T-helper 1 cell treated with Interleukin-12 subunit alpha and Interleukin-12 subunit beta and Interleukin-4 antibody, amounts not matched to agents 30 μg/mL and 1 μg/mL, for 36 hours (primary cell): ENCODE data around the gene NPAS3.

Experiments
- H3K27ac Mint-ChIP-seq: one replicate; pipeline ENCODE4 v1.8.0; 2021; ENCODE audit warnings: mild to moderate bottlenecking, mixed read lengths
- H3K27me3 Mint-ChIP-seq: one replicate; pipeline ENCODE4 v1.8.0; 2021; ENCODE audit warnings: low read depth, mixed read lengths
- H3K36me3 Mint-ChIP-seq: one replicate; pipeline ENCODE4 v1.8.0; 2021; ENCODE audit warnings: low read depth, mixed read lengths
- H3K4me1 Mint-ChIP-seq: one replicate; pipeline ENCODE4 v1.8.0; 2021; ENCODE audit warnings: low read depth, mixed read lengths
- H3K4me3 Mint-ChIP-seq: one replicate; pipeline ENCODE4 v1.8.0; 2021; ENCODE audit warnings: mild to moderate bottlenecking, moderate library complexity, mixed read lengths
- H3K9me3 Mint-ChIP-seq: one replicate; pipeline ENCODE4 v1.8.0; 2021; ENCODE audit warnings: mixed read lengths

NPAS3 gene

DNA sequence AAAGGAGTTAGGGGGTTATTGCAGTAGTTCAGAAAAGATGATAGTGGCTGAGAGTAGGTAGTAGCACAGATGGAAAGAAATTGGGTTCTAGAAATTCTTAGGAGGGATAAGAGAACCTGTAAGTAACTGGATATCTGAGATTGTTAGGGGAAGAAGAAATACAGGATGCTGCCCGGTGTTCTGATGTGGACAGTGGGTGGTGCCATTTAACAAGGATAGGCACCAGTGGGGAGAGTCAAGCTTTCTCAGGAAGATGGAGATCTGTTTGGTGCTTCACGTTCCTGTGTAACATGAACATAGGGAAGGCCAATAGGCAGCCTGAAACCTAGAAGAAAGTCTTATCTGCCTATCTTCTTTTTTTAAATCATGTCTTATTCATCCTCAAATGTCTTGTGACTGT is 245.9 kb downstream of the NPAS3 start:
- H3K4me1 Mint-ChIP-seq: no peaks in the 10 kb centered on the region
- no peak overlapping the region for H3K4me3 Mint-ChIP-seq
- no peaks in the 10 kb centered on the region for H3K9me3 Mint-ChIP-seq
- H3K27me3 Mint-ChIP-seq: no peaks in the 10 kb centered on the region
- H3K27ac Mint-ChIP-seq: no peak overlapping the region
- no peaks in the 10 kb centered on the region for H3K36me3 Mint-ChIP-seq

DNA sequence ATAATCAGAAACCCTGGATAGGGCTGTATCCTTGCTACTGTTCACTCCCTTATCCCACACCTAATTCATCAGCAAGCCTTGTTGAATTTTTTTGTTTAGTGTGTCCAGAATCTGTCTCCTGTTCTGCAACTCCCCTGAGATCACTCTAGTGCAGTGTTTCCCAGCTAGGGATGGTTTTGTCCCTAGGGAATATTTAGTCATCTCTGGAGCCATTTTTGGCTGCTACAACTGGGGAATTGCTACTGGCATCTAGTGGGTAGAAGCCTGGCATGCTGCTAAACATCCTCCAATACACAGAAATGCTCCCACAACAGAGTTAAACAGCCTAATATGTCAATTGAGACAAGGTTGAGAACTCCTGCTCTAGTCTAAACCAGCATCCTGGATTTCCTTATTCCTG is 248.0 kb downstream of the NPAS3 start:
- H3K4me1 Mint-ChIP-seq: no peaks in the 10 kb centered on the region
- H3K27me3 Mint-ChIP-seq: no peaks in the 10 kb centered on the region
- H3K4me3 Mint-ChIP-seq: no peak overlapping the region
- no peaks in the 10 kb centered on the region for H3K9me3 Mint-ChIP-seq
- H3K27ac Mint-ChIP-seq: no peak overlapping the region
- no peaks in the 10 kb centered on the region for H3K36me3 Mint-ChIP-seq

DNA sequence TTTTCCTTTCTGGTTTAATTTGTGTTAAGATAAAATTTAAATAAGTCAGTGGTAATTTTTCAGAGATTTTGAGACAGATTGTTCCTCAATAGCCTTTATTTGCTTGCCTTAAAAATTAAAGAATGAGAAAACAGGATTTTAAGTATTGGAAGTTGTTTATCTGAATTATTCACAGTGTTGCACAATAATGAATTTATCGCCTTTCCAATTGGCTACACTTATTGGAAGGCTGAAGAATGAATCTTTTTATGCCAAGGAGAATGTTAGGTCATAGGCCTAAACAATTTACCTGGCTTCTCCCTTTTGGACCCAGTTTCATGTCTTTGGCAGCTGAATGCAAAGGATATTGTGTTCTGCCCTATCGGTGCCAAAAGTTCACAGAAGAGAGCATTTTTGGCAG is 250.2 kb downstream of the NPAS3 start:
- H3K36me3 Mint-ChIP-seq: no peaks in the 10 kb centered on the region
- no peak overlapping the region for H3K27ac Mint-ChIP-seq
- no peak overlapping the region for H3K4me3 Mint-ChIP-seq
- H3K9me3 Mint-ChIP-seq: peaks cover 3% of the 10 kb centered on the region
- H3K4me1 Mint-ChIP-seq: no peaks in the 10 kb centered on the region
- no peaks in the 10 kb centered on the region for H3K27me3 Mint-ChIP-seq

DNA sequence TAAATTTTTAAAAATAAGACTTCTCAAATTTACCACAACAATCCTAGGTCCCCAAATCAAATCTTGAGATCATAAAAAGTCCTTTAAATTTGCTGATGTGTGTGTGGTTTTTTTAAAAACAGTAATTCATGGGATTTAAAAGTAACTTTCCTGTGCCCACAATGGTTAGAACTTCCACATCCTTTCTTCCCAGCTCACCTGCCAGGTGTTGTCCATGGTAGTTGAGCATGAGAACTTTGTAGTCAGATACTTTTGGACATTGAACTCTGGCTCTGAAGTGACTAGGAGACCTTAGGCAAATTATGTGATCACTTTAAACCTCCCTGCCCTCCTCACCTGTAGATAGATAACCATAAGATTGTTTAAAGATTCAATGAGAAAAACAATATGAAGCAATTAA is 253.2 kb downstream of the NPAS3 start:
- H3K4me3 Mint-ChIP-seq: no peak overlapping the region
- H3K27ac Mint-ChIP-seq: no peak overlapping the region
- H3K27me3 Mint-ChIP-seq: no peaks in the 10 kb centered on the region
- no peaks in the 10 kb centered on the region for H3K4me1 Mint-ChIP-seq
- no peaks in the 10 kb centered on the region for H3K36me3 Mint-ChIP-seq
- H3K9me3 Mint-ChIP-seq: peaks cover 5% of the 10 kb centered on the region

DNA sequence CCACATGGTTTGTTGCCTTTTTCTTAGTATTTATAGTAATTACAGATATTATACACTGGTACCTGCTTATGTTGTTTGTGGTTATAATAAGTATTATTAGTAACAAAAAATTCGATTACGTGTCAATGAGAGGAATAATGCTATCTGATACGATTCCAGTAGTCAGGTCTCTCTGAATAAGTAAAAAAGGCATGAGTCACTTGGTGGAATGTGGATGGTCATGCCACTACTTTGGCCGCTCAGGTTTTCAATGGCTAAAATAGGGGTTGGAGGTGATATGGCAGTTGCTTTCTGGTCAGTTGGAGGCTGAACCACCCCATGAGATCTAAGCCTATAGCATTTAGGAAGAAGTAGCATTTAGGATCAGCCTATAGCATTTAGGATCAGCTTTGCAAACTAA is 255.9 kb downstream of the NPAS3 start:
- Mint-ChIP-seq H3K4me3 (no peak overlapping the region), H3K36me3 (no peaks in the 10 kb centered on the region), H3K27me3 (no peaks in the 10 kb centered on the region), H3K9me3 (peaks cover 10% of the 10 kb centered on the region), H3K4me1 (no peaks in the 10 kb centered on the region), H3K27ac (no peak overlapping the region)

DNA sequence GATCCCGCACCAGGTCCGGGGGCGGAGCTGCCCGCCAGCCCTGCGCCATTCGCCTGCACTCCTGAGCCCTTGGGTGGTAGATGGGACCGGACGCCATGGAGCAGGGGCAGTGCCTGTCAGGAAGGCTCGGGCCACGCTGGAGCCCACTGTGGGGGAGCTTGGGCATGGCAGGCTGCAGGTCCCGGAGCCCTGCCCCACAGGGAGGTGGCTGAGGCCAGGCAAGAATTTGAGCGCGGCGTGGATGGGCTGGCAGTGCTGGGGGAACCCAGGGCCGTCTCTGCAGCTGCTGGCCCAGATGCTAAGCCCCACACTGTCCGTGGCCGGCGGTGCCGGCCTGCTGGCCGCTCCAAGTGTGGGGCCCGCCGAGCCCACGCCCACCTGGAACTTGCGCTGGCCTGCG is 260.0 kb downstream of the NPAS3 start:
- Mint-ChIP-seq H3K4me3 (no peak overlapping the region), H3K27me3 (no peaks in the 10 kb centered on the region)

DNA sequence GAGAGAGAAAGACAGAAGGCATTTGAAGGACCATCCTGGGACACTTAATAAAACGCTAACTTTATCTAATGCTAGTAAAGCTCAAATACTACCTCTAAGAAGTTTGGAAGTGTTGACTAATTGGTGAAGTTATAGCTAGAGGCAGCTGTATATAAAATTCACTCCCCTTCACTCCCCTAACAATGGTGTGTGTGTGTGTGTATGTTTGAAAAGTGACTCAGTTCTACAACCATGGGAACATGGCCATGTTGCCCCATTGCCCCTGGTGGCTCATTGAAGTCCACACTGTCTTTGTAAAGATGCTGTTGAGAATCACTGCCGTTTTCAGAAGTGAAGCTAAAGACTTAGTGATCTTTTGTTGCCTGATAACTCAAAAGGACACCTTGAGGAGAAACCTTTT is 262.4 kb downstream of the NPAS3 start:
- Mint-ChIP-seq H3K9me3 (peaks cover 21% of the 10 kb centered on the region), H3K27me3 (no peaks in the 10 kb centered on the region), H3K36me3 (no peaks in the 10 kb centered on the region), H3K4me3 (no peak overlapping the region), H3K27ac (no peak overlapping the region), H3K4me1 (no peaks in the 10 kb centered on the region)

More for the DNA sequence above, 260.0 kb downstream of the NPAS3 start:
- no peaks in the 10 kb centered on the region for H3K4me1 Mint-ChIP-seq
- H3K9me3 Mint-ChIP-seq: peaks cover 17% of the 10 kb centered on the region
- no peaks in the 10 kb centered on the region for H3K36me3 Mint-ChIP-seq
- no peak overlapping the region for H3K27ac Mint-ChIP-seq

DNA sequence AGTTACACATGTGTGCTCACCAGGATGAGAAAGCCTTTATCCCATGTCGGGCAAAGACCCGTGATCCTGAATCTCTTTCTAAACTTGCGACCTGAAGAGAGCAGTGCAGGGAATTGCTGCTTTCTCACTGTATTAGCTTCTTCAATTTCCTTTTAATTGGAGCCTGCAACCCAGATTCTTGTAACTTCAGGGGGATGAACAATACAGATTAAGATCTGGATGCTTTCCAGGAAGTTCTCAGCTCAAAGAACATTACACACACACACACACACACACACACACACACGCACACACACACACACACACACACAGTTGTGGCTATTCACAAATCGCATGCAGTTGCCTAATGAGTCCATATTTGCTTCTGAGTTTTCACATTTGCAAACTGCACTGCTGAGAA is 268.3 kb downstream of the NPAS3 start:
- Mint-ChIP-seq H3K4me1 (no peaks in the 10 kb centered on the region), H3K4me3 (no peak overlapping the region), H3K9me3 (peaks cover 6% of the 10 kb centered on the region), H3K36me3 (no peaks in the 10 kb centered on the region), H3K27ac (no peak overlapping the region), H3K27me3 (no peaks in the 10 kb centered on the region)

DNA sequence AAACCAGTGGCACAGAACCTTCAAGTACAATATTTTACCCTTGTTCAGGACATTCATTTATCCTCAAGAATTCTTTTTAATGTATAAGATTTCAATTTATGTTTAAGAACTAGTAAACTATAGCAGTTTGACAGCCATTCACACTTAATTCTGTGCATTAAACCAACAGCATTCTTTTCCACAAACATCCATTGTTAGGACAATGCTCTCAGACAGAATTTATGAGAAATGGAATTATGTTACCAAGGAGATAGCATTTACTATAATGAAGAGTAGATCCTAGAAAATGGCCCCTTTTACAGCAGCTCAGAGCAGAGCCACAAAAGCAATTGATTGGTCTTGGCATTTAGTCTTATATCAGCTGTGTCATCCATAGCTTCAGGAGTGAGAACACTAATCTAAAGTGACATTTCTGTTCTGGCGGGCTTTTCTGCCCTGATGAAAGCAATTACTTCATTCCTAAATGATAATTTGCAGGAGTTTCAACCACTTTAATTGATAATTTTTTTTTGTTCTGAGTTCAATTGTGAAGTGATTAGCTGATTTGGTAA is 268.9 kb downstream of the NPAS3 start:
- Mint-ChIP-seq H3K9me3 (peaks cover 6% of the 10 kb centered on the region), H3K27me3 (no peaks in the 10 kb centered on the region), H3K4me1 (no peaks in the 10 kb centered on the region), H3K27ac (no peak overlapping the region), H3K36me3 (no peaks in the 10 kb centered on the region), H3K4me3 (no peak overlapping the region)

DNA sequence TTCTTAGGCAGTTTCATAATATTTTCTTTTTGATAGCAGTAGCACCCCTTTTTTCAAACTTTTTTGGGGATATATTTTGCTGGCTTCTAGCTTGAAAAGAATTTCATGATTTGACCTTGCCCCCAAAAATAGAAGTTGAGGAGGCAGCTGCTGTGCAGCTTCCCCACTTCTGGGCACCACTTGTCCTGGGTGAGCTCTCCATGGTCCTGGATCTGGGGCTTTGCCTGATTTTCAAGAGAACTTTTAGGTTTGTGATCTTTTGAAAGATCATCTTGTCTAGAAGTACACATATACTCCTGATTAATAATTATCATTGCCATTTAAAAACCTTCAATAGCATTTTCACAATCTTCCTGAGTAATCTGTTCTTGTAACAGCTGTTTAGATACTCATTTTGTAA is 271.6 kb downstream of the NPAS3 start:
- H3K4me3 Mint-ChIP-seq: no peak overlapping the region
- H3K9me3 Mint-ChIP-seq: no peaks in the 10 kb centered on the region
- H3K27me3 Mint-ChIP-seq: no peaks in the 10 kb centered on the region
- no peak overlapping the region for H3K27ac Mint-ChIP-seq
- H3K4me1 Mint-ChIP-seq: no peaks in the 10 kb centered on the region
- H3K36me3 Mint-ChIP-seq: no peaks in the 10 kb centered on the region

DNA sequence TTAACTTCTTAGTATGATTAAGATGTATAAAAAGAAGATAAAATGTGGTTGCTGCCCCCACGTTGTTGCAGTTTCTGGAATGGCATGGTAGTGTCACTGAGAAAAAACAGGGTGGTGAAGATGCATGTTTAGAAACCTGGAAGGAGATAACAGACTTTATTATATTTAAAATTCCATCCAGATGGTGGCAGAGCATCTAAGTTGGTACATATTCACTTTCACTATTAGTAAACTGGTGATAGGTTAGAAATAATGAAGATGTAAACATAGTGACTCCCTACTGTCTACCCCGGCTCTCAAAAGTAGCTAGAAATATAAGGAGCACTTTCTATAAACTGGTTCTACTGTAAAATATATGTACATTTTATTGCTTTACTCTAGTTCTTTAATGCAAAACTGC is 279.3 kb downstream of the NPAS3 start:
- no peaks in the 10 kb centered on the region for H3K9me3 Mint-ChIP-seq
- H3K36me3 Mint-ChIP-seq: no peaks in the 10 kb centered on the region

DNA sequence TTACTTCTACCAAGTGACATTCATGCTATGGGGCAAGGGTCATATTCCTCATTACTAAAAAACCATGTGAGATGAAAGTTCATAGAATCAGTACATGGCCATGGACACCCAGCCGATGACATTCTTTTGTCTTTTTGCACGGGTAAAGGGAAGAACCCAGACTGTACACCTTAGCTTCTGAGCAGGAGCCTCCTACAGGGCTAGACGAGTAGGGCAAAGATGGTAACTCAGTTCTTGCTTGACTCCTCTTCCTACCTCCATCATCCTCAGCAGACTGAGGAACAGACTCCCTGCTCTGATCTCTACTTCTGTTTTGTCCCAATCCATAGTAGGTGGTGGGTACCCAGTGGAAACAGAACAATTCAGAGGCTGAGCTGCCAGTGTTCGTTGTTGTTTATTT is 281.3 kb downstream of the NPAS3 start:
- H3K27ac Mint-ChIP-seq: no peak overlapping the region
- no peak overlapping the region for H3K4me3 Mint-ChIP-seq
- no peaks in the 10 kb centered on the region for H3K9me3 Mint-ChIP-seq
- H3K27me3 Mint-ChIP-seq: no peaks in the 10 kb centered on the region
- H3K36me3 Mint-ChIP-seq: no peaks in the 10 kb centered on the region
- no peaks in the 10 kb centered on the region for H3K4me1 Mint-ChIP-seq

More for the DNA sequence above, 279.3 kb downstream of the NPAS3 start:
- Mint-ChIP-seq H3K27me3 (no peaks in the 10 kb centered on the region), H3K4me1 (no peaks in the 10 kb centered on the region), H3K4me3 (no peak overlapping the region), H3K27ac (no peak overlapping the region)

DNA sequence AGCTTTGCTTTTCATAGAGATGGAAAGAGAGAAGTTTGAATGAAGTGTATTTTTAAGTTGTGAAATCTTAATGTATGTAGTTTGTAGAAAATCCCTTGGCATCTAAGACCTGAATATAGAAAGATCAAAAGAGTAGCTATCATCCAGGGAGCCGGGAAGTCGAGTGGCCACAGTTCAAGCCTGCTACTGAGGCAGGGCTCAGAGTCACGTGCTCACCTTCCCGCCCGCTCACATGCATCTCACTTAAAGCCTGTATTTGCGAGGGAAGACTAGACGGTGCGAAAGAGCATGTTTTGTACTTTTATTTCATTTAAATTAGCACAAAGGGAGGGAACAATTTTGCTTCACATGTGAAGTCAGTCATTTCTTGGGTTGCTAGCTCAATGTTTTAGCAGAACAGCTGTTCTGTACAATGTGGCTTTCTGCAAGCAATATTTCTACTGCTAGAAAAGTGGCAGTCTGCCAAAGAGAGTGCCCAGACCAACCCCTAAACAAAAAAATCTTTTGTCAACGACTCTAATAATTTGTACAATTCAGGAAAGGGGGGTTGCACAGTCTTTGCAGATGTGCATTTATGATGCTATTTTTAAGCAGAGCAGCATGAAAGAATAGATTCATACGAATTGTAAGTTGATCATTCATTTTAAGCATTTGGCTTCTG is 290.7 kb downstream of the NPAS3 start:
- Mint-ChIP-seq H3K9me3 (no peaks in the 10 kb centered on the region), H3K27ac (no peak overlapping the region), H3K4me1 (no peaks in the 10 kb centered on the region), H3K4me3 (no peak overlapping the region), H3K36me3 (no peaks in the 10 kb centered on the region), H3K27me3 (no peaks in the 10 kb centered on the region)

DNA sequence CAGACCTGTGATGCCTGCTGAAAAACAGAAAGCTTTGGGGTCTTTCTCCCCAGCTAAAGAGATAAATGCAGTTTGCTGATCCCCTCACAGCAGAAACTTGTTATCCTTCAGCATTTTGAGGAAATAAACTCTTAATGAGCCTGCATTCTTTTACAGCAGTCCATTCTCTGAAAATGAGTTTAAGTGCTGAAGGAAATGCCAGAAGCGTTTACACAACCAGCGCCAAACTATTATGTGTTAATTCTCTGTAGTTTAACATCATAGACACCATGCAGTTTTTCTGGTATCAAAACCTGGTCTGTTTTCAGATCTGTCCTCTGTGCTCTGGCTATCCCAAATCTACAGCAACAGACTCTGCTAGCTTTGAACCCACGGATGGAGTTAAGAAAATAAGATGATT is 291.3 kb downstream of the NPAS3 start:
- no peaks in the 10 kb centered on the region for H3K36me3 Mint-ChIP-seq
- H3K27me3 Mint-ChIP-seq: no peaks in the 10 kb centered on the region
- H3K9me3 Mint-ChIP-seq: no peaks in the 10 kb centered on the region
- H3K4me1 Mint-ChIP-seq: no peaks in the 10 kb centered on the region
- H3K4me3 Mint-ChIP-seq: no peak overlapping the region
- no peak overlapping the region for H3K27ac Mint-ChIP-seq

DNA sequence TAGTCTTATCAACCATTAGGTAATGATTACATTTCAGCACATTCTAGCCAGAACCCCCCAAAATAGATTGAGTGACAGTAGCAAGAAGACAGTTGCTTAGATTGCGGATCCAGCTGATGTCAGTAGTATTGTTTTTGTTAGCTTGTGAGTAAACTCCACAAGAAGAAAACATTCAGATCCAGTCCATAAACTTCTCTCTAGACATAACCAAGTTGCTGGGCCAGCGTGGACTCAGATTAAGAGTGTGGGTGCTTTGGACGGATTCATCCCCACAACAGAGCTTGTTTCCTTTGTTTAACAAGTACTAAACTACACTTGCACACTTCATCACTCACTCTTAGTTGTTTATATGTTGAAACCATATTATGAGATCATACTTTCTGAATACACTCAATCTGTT is 293.4 kb downstream of the NPAS3 start:
- Mint-ChIP-seq H3K27ac (no peak overlapping the region), H3K36me3 (no peaks in the 10 kb centered on the region), H3K4me3 (no peak overlapping the region), H3K9me3 (no peaks in the 10 kb centered on the region), H3K27me3 (no peaks in the 10 kb centered on the region), H3K4me1 (no peaks in the 10 kb centered on the region)
